GM19043 (cell line): ENCODE results near the gene PTGES.

Experiments
- ATAC-seq: cut with Tn5 transposase; IDR thresholded peaks from one replicate; pipeline ENCODE4 v1.9.1; 2021; ENCODE audit warnings: low read depth; ENCODE audit not compliant: unreplicated experiment

Gene PTGES

GRCh38 chr9:129696944-129697655, 55.7 kb downstream of the PTGES start:
- no peak for ATAC-seq

GRCh38 chr9:129695870-129696269, 57.0 kb downstream of the PTGES start:
- no peak for ATAC-seq

- ATAC-seq: no peak
These were observed 58.6 kb downstream of the PTGES start for GRCh38 chr9:129694243-129694646.

- ATAC-seq: no peak
These were observed 59.1 kb downstream of the PTGES start for GRCh38 chr9:129693741-129694140.

- ATAC-seq: no peak
These were observed 60.3 kb downstream of the PTGES start for GRCh38 chr9:129692534-129692933.
